GM18499 (cell line): ENCODE results near the gene ITGBL1.

ENCODE experiments used
- ATAC-seq: cut with Tn5 transposase; IDR thresholded peaks from one replicate; pipeline ENCODE4 v1.9.1; 2021; ENCODE audit warnings: moderate number of reproducible peaks; ENCODE audit not compliant: insufficient read depth, unreplicated experiment

ITGBL1 gene

DNA sequence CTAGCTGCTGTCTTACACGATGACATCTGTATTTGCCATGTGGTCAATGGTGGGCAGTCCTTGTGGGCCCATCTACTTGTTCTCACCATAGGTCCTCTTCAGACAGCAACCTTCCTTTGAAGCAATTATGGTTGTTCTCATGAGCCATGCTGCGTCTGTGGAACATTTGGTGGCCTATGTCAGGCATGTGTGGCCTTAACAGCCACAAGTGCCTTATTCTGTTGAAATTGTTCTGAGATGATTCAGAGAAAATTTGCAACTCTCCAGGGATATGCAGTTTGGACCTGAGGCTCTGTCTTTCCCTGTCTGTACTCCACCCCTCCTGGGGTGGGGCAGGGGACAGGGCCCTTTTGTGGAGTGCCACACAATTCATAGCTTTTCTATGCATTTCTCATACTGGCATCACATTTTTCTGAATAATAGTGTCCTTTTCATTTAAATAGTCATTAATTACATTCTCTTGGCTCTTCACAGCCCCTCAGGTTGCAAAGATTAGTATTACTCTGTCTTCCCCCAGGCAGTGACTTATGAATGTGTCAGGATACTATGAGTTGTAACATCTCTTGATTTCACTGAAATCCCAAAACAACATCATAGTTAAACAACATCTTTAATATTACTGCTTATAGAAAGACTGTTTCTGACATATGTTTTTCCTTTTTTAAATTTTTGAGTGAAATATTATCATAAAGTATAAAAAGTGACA, 102.1 kb downstream of the ITGBL1 start:
- ATAC-seq, result no peak

- ATAC-seq, result no peak
Observed at GRCh38 chr13:101555610-101556009, 103.1 kb downstream of the ITGBL1 start.

- no peak for ATAC-seq
Observed at GRCh38 chr13:101556676-101557123, 104.2 kb downstream of the ITGBL1 start.

GRCh38 chr13:101565317-101565716, 112.8 kb downstream of the ITGBL1 start:
- no peak for ATAC-seq

GRCh38 chr13:101567841-101568240, 115.4 kb downstream of the ITGBL1 start:
- ATAC-seq, result no peak

GRCh38 chr13:101569807-101570206, 117.3 kb downstream of the ITGBL1 start:
- ATAC-seq, result no peak

DNA sequence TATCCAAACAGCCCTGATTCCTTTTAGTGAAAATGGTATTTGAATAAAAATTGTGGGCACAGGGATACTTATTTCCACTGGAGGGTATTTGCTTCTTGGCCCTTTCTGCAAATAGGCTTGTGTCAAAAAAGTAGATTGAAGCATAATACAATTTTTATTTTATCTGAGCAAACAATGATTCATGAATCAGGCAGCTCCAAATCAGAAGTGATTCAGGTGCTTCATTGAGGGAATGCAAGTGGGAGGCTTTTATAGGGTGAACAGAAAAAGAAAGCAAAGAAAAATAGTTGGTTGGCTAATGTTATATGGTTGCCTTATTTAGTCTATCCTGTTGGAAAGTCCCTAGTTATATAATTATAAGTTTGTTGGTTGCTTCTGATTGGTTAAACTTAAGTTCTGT, 117.9 kb downstream of the ITGBL1 start:
- ATAC-seq, result no peak

DNA sequence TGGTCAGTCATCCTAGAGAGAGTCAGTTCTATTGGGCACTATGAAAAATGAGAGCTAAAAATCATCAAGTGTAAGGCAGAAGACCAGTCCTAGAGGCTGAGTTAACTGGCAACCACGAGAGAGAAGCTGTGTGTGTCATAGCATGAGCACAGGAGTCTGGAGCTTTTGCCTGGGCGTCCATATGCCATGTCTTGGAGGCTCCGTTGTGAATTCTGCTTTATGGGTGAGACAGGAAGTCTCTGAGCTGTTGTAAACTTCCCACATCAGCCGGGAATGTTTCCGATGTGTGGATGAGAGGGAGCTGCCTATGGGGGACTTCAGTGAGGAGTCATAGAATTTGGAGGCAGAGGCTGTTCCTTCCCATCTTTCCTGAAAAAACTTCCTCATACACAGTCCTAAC, 120.0 kb downstream of the ITGBL1 start:
- ATAC-seq, result no peak

- ATAC-seq, result no peak
Observed at GRCh38 chr13:101575581-101575980, 123.1 kb downstream of the ITGBL1 start.

GRCh38 chr13:101576455-101576854, 124.0 kb downstream of the ITGBL1 start:
- no peak for ATAC-seq

GRCh38 chr13:101576977-101577376, 124.5 kb downstream of the ITGBL1 start:
- no peak for ATAC-seq

- no peak for ATAC-seq
Observed at GRCh38 chr13:101579281-101579802, 126.9 kb downstream of the ITGBL1 start.

DNA sequence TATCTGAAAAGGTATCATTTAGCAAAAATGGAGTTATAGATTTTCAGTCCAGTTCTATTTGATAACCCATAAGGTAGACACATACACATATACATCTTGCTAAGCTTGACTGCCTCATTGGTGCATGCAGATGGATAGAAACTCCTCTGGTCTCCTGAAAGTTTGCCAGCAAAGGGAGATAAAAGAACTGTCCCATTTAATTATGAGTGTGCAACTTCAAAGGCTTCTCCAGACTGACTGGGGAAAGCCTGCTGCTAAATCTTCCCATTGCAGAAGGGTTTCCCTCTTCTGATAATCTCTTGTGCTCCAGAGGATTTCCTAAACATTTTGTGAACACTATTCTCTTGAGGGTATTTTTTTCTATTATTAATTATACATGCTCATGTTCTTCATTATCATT, 131.9 kb downstream of the ITGBL1 start:
- no peak for ATAC-seq

- no peak for ATAC-seq
Observed at GRCh38 chr13:101590479-101590878, 138.0 kb downstream of the ITGBL1 start.

GRCh38 chr13:101594936-101595335, 142.5 kb downstream of the ITGBL1 start:
- ATAC-seq, result no peak

DNA sequence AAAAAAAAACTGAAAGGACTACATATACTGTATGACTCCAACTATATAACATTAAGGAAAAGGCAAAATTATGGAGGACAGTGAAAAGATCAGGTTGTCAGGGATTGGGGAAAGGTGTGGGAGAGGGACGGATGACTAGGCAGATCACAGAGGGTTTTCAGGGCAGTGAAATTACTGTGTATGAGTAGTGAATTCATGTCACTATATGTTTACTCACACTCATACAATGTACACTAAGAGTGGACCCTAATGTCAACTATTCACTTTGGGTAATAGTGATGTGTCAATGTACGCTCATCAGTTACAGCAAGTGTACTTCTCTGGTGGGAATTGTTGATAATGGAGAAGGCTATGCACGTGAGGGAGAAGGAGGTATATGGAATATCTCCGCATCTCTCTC, 144.3 kb downstream of the ITGBL1 start:
- ATAC-seq, result no peak

DNA sequence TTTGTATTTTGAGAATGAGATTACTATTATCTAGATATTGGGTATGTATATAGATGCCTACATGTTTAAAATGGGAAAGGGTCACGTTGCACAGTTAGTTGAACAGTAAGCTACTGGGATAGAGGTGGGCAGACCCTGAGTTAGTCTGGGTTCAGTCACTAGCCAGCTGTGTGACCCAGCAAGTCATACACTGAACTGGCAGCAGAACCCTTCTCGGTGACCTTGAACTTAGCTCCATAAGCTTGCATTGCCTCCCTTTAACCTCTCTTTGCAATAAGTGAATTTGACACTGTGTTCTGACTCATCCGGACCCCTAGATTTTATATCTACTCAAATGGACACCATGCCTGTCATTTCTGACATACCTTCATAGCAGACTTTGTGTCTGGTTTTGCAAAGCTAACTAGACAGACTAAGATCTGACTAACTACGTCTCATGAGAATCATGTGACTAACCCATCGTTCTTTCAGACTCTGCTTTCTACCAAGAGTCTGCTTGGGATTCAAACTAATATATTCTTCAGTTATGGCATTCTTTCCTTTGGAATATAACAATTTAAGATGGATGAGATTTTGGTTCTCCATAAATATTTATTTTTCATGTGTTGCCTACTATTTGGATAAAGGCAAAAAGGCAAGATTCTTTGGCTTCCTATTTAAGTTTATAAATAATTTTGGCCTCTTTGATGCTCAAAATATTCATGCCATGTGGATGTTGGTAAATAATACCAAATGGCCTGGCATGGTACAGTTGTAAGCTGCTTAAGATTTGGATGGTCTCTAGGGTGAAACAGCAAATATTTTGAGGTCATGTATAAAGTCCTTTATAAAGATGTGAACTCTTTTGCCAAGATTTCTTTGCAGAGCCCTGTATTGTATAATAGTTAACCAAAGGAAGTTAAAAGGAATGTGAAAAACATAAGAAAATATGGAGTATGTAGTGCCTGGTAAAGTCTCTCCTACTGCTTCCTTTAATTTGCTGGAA, 159.3 kb downstream of the ITGBL1 start:
- no peak for ATAC-seq

GRCh38 chr13:101612735-101613134, 160.3 kb downstream of the ITGBL1 start:
- no peak for ATAC-seq

GRCh38 chr13:101614491-101614890, 162.0 kb downstream of the ITGBL1 start:
- no peak for ATAC-seq

GRCh38 chr13:101618440-101619187, 166.1 kb downstream of the ITGBL1 start:
- ATAC-seq, result no peak
